ENCODE measurements around the gene NPL. TPM values are rescaled to one million over a fixed set of nuclear protein-coding genes. Genes with fewer than 3 reads are reported as not detected.

Gene NPL
- total and polyA plus RNA-seq, 9 of the 15 experiments (the other 6 are each of a cell fraction or from before 2014, with no cell fraction given), result 9.9 to 22.3 (median 14.2) TPM

DNA sequence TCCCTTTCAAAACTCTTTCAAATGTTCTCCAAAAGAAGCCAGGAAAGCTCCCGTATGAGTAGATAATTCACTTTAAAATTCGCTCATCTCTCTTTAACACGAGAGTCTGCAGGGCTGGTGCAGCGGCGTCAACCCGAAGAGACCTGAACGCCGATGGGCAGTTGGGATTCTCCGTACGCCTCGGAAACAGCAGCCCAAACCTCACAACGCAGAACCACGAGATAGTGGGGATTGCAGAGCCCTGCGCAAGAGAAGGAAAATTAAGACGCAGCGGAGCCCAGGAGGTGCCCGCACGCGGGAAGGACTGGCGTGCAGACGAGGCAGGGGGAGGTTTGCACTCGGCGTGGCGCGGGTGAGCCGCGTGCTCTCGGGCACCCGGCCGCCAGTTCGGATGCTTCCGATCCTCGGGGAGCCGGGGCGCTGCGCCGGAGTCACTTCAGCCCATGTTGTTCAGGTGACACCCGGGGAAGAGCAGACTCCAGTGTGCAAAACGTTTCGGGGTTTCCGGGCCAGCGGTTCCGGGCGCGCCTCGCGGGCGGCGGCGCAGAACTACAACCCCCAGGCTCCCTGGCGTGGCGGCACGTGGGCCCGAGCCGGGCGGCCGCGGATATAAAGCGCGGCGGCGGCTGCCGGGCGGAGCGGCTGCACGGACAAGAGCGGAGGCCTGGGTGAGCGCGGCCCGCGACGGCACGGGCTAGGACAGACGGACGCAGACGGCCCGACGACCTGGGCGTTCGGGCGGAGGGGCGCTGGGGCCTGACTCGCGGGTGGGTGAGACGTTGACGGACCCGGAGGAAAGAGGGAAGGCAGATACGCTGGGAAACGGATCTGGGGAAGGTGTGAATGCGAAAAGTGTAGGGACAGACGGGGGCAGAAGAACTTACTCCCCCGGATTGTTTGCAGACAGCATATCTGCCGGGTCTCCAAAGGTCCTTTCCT lies at the start of gene NPL (continued):
- TF ChIP-seq, protein P1, sequence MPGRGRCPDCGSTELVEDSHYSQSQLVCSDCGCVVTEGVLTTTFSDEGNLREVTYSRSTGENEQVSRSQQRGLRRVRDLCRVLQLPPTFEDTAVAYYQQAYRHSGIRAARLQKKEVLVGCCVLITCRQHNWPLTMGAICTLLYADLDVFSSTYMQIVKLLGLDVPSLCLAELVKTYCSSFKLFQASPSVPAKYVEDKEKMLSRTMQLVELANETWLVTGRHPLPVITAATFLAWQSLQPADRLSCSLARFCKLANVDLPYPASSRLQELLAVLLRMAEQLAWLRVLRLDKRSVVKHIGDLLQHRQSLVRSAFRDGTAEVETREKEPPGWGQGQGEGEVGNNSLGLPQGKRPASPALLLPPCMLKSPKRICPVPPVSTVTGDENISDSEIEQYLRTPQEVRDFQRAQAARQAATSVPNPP (IDR thresholded peaks at IDR 0.05; ENCODE audit: borderline replicate concordance, insufficient read depth, insufficient read length), result no peak
- TF ChIP-seq, protein P2, sequence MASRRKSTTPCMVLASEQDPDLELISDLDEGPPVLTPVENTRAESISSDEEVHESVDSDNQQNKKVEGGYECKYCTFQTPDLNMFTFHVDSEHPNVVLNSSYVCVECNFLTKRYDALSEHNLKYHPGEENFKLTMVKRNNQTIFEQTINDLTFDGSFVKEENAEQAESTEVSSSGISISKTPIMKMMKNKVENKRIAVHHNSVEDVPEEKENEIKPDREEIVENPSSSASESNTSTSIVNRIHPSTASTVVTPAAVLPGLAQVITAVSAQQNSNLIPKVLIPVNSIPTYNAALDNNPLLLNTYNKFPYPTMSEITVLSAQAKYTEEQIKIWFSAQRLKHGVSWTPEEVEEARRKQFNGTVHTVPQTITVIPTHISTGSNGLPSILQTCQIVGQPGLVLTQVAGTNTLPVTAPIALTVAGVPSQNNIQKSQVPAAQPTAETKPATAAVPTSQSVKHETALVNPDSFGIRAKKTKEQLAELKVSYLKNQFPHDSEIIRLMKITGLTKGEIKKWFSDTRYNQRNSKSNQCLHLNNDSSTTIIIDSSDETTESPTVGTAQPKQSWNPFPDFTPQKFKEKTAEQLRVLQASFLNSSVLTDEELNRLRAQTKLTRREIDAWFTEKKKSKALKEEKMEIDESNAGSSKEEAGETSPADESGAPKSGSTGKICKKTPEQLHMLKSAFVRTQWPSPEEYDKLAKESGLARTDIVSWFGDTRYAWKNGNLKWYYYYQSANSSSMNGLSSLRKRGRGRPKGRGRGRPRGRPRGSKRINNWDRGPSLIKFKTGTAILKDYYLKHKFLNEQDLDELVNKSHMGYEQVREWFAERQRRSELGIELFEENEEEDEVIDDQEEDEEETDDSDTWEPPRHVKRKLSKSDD (conservative IDR thresholded peaks at IDR 0.05; ENCODE audit: low read length), result no peak
- TF ChIP-seq ZFX (CRISPR knock-in tag; IDR thresholded peaks at IDR 0.05) (peak; percentile 94), ZNF445 (CRISPR knock-in tag; IDR thresholded peaks at IDR 0.05; ENCODE audit: low read depth) (no peak), TAF15 (IDR thresholded peaks at IDR 0.05; ENCODE audit: low read depth, low read length) (no peak)
- TF ChIP-seq, protein P3, sequence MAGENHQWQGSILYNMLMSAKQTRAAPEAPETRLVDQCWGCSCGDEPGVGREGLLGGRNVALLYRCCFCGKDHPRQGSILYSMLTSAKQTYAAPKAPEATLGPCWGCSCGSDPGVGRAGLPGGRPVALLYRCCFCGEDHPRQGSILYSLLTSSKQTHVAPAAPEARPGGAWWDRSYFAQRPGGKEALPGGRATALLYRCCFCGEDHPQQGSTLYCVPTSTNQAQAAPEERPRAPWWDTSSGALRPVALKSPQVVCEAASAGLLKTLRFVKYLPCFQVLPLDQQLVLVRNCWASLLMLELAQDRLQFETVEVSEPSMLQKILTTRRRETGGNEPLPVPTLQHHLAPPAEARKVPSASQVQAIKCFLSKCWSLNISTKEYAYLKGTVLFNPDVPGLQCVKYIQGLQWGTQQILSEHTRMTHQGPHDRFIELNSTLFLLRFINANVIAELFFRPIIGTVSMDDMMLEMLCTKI (IDR thresholded peaks at IDR 0.05; ENCODE audit: partially characterized antibody), result no peak
- TF ChIP-seq, protein P4, sequence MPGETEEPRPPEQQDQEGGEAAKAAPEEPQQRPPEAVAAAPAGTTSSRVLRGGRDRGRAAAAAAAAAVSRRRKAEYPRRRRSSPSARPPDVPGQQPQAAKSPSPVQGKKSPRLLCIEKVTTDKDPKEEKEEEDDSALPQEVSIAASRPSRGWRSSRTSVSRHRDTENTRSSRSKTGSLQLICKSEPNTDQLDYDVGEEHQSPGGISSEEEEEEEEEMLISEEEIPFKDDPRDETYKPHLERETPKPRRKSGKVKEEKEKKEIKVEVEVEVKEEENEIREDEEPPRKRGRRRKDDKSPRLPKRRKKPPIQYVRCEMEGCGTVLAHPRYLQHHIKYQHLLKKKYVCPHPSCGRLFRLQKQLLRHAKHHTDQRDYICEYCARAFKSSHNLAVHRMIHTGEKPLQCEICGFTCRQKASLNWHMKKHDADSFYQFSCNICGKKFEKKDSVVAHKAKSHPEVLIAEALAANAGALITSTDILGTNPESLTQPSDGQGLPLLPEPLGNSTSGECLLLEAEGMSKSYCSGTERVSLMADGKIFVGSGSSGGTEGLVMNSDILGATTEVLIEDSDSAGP (CRISPR knock-in tag; IDR thresholded peaks at IDR 0.05), result 0 out of 2 replicates have a peak, but pooled peaks have one; percentile 41
- TF ChIP-seq, protein P5, sequence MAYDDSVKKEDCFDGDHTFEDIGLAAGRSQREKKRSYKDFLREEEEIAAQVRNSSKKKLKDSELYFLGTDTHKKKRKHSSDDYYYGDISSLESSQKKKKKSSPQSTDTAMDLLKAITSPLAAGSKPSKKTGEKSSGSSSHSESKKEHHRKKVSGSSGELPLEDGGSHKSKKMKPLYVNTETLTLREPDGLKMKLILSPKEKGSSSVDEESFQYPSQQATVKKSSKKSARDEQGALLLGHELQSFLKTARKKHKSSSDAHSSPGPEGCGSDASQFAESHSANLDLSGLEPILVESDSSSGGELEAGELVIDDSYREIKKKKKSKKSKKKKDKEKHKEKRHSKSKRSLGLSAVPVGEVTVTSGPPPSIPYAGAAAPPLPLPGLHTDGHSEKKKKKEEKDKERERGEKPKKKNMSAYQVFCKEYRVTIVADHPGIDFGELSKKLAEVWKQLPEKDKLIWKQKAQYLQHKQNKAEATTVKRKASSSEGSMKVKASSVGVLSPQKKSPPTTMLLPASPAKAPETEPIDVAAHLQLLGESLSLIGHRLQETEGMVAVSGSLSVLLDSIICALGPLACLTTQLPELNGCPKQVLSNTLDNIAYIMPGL (CRISPR knock-in tag; IDR thresholded peaks at IDR 0.05), result peak; percentile 91
- TF ChIP-seq, protein P6, sequence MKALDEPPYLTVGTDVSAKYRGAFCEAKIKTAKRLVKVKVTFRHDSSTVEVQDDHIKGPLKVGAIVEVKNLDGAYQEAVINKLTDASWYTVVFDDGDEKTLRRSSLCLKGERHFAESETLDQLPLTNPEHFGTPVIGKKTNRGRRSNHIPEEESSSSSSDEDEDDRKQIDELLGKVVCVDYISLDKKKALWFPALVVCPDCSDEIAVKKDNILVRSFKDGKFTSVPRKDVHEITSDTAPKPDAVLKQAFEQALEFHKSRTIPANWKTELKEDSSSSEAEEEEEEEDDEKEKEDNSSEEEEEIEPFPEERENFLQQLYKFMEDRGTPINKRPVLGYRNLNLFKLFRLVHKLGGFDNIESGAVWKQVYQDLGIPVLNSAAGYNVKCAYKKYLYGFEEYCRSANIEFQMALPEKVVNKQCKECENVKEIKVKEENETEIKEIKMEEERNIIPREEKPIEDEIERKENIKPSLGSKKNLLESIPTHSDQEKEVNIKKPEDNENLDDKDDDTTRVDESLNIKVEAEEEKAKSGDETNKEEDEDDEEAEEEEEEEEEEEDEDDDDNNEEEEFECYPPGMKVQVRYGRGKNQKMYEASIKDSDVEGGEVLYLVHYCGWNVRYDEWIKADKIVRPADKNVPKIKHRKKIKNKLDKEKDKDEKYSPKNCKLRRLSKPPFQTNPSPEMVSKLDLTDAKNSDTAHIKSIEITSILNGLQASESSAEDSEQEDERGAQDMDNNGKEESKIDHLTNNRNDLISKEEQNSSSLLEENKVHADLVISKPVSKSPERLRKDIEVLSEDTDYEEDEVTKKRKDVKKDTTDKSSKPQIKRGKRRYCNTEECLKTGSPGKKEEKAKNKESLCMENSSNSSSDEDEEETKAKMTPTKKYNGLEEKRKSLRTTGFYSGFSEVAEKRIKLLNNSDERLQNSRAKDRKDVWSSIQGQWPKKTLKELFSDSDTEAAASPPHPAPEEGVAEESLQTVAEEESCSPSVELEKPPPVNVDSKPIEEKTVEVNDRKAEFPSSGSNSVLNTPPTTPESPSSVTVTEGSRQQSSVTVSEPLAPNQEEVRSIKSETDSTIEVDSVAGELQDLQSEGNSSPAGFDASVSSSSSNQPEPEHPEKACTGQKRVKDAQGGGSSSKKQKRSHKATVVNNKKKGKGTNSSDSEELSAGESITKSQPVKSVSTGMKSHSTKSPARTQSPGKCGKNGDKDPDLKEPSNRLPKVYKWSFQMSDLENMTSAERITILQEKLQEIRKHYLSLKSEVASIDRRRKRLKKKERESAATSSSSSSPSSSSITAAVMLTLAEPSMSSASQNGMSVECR (CRISPR knock-in tag; IDR thresholded peaks at IDR 0.05), result peak; percentile 74

All from K562 (cell line).